ENCODE data around the gene SPART. TPM values are rescaled to one million over a fixed set of nuclear protein-coding genes. Genes with fewer than 3 reads are reported as not detected.

The SPART gene
- total and polyA plus RNA-seq, 2 of the 8 experiments (the other 6 are each of a cell fraction or from before 2014, with no cell fraction given), result 27.2 to 74.1 TPM

DNA sequence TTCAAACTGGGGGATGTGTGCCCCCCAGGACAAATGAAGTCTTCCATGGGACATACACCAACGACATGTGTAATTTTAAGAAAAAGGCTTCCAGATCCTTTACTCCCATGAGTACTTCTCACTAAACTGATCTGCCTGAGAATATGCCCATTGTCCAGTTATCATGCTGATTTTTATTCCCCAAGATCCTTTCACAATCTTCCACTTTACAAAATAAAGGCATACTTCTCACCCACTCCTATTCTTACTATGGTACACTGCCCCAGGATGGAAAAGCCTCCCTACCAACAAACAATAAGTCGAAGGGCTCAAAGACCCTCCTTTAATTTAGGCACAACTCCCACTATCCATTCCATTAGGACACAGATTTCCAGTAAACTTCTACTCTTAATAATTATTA is 3.5 kb downstream of the SPART start:
- H2AK5ac ChIP-seq (ENCODE audit: low read depth, low read length), result no peak overlapping the region
- H2BK120ac ChIP-seq (replicated peaks; ENCODE audit: low read depth, low read length), result no peak overlapping the region
- no peak overlapping the region for H3K18ac ChIP-seq (ENCODE audit: extremely low read depth, low read length)
- no peaks in the 10 kb centered on the region; a peak in 1 of 7 replicates for H3K27me3 ChIP-seq (replicated peaks in 1 of 4; ENCODE audit: control insufficient read depth in 3 of 4, extremely low read depth in 1 of 4, insufficient read depth in 3 of 4, low read length in 3 of 4)
- no peak overlapping the region for H4K91ac ChIP-seq (replicated peaks; ENCODE audit: insufficient read length, low read length)
- POLR2A ChIA-PET (ENCODE audit: partially characterized antibody), result no interaction called here
- H3K4me3 ChIP-seq (ENCODE audit: extremely low read depth in 1 of 4, insufficient read depth in 2 of 4, low read depth in 3 of 4, low read length in 4 of 4), result no peak overlapping the region
- no peak overlapping the region for H3K4me2 ChIP-seq (ENCODE audit: insufficient read depth in 1 of 2, low read depth in 2 of 2, low read length in 2 of 2)
- no peak overlapping the region for H3K23ac ChIP-seq (ENCODE audit: insufficient read length)
- no peaks in the 10 kb centered on the region for H3K9me3 ChIP-seq (ENCODE audit: insufficient read depth in 2 of 2, low read depth in 1 of 2, low read length in 1 of 2)
- WGBS, 2 experiments (ENCODE audit: extremely low coverage in 1 of 2, insufficient coverage in 1 of 2, insufficient read length in 1 of 2, insufficient replicate concordance in 2 of 2, low coverage in 1 of 2, low lambda C conversion rate in 2 of 2, missing lambda C conversion rate in 1 of 2), result 88% methylated on average over 2 of the region's 2 CpGs; no CpG with 5 or more reads in 1 of the 2 experiments
- H3K56ac ChIP-seq (replicated peaks; ENCODE audit: insufficient read length, low read depth, low read length), result no peak overlapping the region
- H3K27ac ChIP-seq (ENCODE audit: low read depth, low read length), result no peak overlapping the region
- DNase-seq (ENCODE audit: low read depth in 1 of 2, low spot score in 2 of 2), result no peak
- H2BK5ac ChIP-seq (ENCODE audit: low read depth, low read length), result no peak overlapping the region
- peaks cover 2 to 8% (median 3%) of the 10 kb centered on the region in 4 experiments; a peak in 4 of 7 replicates for H3K4me1 ChIP-seq (replicated peaks in 1 of 4; ENCODE audit: control insufficient read depth in 3 of 4, insufficient read depth in 4 of 4, low read length in 3 of 4)
- no peaks in the 10 kb centered on the region for H3K36me3 ChIP-seq (ENCODE audit: control insufficient read depth in 2 of 4, insufficient read depth in 4 of 4, low read length in 3 of 4)
- no peak overlapping the region for H2BK15ac ChIP-seq (ENCODE audit: low read length)
- H4K20me1 ChIP-seq (replicated peaks in 1 of 2; ENCODE audit: control insufficient read depth in 1 of 2, insufficient read depth in 2 of 2, low read length in 2 of 2), result peaks cover 0 to 2% of the 10 kb centered on the region in 2 experiments
- H3K79me2 ChIP-seq (ENCODE audit: control insufficient read depth in 1 of 2, insufficient read depth in 2 of 2, low read length in 2 of 2), result peaks cover 7 to 75% of the 10 kb centered on the region in 2 experiments
- no peak overlapping the region for H2BK20ac ChIP-seq (ENCODE audit: low read length)
- CTCF ChIA-PET (ENCODE audit: partially characterized antibody), result interaction anchor here (1.7 kb wide), 1 partner anchor 68 kb away, joined by 5 read pairs; no protein-coding TSS in a partner anchor
- peaks cover 9% of the 10 kb centered on the region for H3K23me2 ChIP-seq (ENCODE audit: low read depth, low read length)
- no peak overlapping the region for H2AFZ ChIP-seq (ENCODE audit: low read length)
- no peak overlapping the region for H3K9ac ChIP-seq (replicated peaks in 1 of 4; ENCODE audit: extremely low read depth in 1 of 4, low read depth in 3 of 4, low read length in 3 of 4)
- no peak for FAIRE-seq
- no peak overlapping the region for H3K14ac ChIP-seq (ENCODE audit: insufficient read length)
- no peak overlapping the region for H2BK12ac ChIP-seq (ENCODE audit: low read depth, low read length)
- no peaks in the 10 kb centered on the region for H3K79me1 ChIP-seq (ENCODE audit: low read depth, low read length)
- no peak overlapping the region for H3K4ac ChIP-seq (replicated peaks; ENCODE audit: insufficient read length, low read depth, low read length)
- no peak overlapping the region for H4K8ac ChIP-seq (ENCODE audit: extremely low read depth, insufficient read depth, low read length)
- H4K5ac ChIP-seq (ENCODE audit: insufficient read length, low read depth, low read length), result no peak overlapping the region
- TF ChIP-seq EP300 (IDR thresholded peaks at IDR 0.05; ENCODE audit: borderline replicate concordance in 1 of 2, low read depth in 2 of 2, low read length in 2 of 2) (no peak), SUZ12 (IDR thresholded peaks at IDR 0.05; ENCODE audit: low read length) (no peak), CBX8 (IDR thresholded peaks at IDR 0.05; ENCODE audit: borderline replicate concordance, low read depth, low read length) (no peak), CHD1 (IDR thresholded peaks at IDR 0.05; ENCODE audit: low read depth, low read length) (no peak), POU5F1 (IDR thresholded peaks at IDR 0.05; ENCODE audit: low read depth, low read length) (no peak), RXRA (IDR thresholded peaks at IDR 0.05; ENCODE audit: insufficient read depth, low read depth, low read length) (no peak)
- TF ChIP-seq, protein P1, sequence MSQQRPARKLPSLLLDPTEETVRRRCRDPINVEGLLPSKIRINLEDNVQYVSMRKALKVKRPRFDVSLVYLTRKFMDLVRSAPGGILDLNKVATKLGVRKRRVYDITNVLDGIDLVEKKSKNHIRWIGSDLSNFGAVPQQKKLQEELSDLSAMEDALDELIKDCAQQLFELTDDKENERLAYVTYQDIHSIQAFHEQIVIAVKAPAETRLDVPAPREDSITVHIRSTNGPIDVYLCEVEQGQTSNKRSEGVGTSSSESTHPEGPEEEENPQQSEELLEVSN (IDR thresholded peaks at IDR 0.05), result no peak
- TF ChIP-seq, protein P2, sequence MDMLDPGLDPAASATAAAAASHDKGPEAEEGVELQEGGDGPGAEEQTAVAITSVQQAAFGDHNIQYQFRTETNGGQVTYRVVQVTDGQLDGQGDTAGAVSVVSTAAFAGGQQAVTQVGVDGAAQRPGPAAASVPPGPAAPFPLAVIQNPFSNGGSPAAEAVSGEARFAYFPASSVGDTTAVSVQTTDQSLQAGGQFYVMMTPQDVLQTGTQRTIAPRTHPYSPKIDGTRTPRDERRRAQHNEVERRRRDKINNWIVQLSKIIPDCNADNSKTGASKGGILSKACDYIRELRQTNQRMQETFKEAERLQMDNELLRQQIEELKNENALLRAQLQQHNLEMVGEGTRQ (IDR thresholded peaks at IDR 0.05; ENCODE audit: low read length), result no peak
- TF ChIP-seq, protein P3, sequence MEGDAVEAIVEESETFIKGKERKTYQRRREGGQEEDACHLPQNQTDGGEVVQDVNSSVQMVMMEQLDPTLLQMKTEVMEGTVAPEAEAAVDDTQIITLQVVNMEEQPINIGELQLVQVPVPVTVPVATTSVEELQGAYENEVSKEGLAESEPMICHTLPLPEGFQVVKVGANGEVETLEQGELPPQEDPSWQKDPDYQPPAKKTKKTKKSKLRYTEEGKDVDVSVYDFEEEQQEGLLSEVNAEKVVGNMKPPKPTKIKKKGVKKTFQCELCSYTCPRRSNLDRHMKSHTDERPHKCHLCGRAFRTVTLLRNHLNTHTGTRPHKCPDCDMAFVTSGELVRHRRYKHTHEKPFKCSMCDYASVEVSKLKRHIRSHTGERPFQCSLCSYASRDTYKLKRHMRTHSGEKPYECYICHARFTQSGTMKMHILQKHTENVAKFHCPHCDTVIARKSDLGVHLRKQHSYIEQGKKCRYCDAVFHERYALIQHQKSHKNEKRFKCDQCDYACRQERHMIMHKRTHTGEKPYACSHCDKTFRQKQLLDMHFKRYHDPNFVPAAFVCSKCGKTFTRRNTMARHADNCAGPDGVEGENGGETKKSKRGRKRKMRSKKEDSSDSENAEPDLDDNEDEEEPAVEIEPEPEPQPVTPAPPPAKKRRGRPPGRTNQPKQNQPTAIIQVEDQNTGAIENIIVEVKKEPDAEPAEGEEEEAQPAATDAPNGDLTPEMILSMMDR (IDR thresholded peaks at IDR 0.05; ENCODE audit: control extremely low read depth in 1 of 3, insufficient read depth in 1 of 3, low read depth in 1 of 3, low read length in 3 of 3), result no peak

Data from H1 (cell line).